SK-N-MC (cell line): ENCODE results near the gene SHISAL2A.

ENCODE experiments used
- EZH2 ChIP-seq: fragments of 200-600 bp; sonication (generic); IDR thresholded peaks from one replicate; pipeline ENCODE4 v1.6.1; 2017; ENCODE audit warnings: antibody characterized with exemption
- FOXP2 ChIP-seq: optimal IDR thresholded peaks from 2 replicates; pipeline ENCODE3; 2011; ENCODE audit warnings: mild to moderate bottlenecking, moderate library complexity; ENCODE audit not compliant: insufficient read depth; ENCODE audit errors: extremely low read length, control extremely low read depth
- POLR2AphosphoS5 ChIP-seq: IDR thresholded peaks from 2 replicates; pipeline ENCODE4 v1.6.1; 2012; ENCODE audit warnings: mild to moderate bottlenecking, low read depth, low read length, borderline replicate concordance

DNA sequence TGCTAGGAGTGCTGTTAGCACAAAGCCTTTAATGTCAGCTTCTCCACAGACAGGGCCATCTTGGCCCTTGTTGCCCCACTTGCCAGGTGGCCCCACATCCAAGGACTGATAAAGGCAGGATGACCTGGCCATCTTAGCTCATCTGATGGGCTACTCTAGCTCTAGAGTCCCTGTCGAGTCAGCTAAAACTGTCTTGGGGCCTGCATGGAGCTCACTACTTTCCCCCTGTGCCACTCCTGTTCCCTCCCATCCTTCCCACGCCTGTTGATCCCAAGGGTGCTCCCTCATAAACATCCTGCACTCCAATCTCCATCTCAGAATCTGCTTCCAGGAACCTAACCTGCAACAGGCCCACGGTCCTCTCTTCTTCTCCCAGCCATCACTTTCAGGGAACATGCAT lies 31.4 kb upstream of the SHISAL2A start:
- no peak for TF ChIP-seq POLR2AphosphoS5
- no peak for TF ChIP-seq EZH2
- TF ChIP-seq FOXP2 = no peak
